ENCODE data around the gene AGBL1.

The AGBL1 gene

DNA sequence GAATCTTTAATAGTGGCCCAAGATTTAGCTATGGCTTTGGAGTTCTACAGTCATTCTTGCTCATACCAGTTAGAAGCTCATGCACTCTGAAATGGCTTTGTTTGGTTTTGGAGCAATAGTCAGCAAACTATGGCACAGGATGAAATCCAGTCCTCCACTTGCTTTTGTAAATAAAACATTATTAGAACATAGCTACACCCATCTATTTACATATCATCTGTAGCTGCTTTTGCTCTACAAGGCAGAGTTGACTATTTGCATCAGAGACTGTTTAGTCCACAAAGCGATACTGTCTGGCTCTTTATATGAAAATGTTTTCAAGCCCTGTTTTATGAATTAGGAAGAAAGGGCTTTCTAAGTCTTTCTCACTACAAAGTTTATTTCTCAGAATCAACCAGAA lies 716.9 kb downstream of the AGBL1 start:
- TF ChIP-seq POLR2AphosphoS5 (IDR thresholded peaks at IDR 0.05; ENCODE audit: low read depth) = no peak
- TF ChIP-seq, protein P1, sequence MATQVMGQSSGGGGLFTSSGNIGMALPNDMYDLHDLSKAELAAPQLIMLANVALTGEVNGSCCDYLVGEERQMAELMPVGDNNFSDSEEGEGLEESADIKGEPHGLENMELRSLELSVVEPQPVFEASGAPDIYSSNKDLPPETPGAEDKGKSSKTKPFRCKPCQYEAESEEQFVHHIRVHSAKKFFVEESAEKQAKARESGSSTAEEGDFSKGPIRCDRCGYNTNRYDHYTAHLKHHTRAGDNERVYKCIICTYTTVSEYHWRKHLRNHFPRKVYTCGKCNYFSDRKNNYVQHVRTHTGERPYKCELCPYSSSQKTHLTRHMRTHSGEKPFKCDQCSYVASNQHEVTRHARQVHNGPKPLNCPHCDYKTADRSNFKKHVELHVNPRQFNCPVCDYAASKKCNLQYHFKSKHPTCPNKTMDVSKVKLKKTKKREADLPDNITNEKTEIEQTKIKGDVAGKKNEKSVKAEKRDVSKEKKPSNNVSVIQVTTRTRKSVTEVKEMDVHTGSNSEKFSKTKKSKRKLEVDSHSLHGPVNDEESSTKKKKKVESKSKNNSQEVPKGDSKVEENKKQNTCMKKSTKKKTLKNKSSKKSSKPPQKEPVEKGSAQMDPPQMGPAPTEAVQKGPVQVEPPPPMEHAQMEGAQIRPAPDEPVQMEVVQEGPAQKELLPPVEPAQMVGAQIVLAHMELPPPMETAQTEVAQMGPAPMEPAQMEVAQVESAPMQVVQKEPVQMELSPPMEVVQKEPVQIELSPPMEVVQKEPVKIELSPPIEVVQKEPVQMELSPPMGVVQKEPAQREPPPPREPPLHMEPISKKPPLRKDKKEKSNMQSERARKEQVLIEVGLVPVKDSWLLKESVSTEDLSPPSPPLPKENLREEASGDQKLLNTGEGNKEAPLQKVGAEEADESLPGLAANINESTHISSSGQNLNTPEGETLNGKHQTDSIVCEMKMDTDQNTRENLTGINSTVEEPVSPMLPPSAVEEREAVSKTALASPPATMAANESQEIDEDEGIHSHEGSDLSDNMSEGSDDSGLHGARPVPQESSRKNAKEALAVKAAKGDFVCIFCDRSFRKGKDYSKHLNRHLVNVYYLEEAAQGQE (IDR thresholded peaks at IDR 0.05; ENCODE audit: insufficient replicate concordance, low read depth) = no peak
- no peak for TF ChIP-seq SPI1 (IDR thresholded peaks at IDR 0.05; ENCODE audit: borderline replicate concordance, low read depth)
- Histone ChIP-seq H3K27ac (replicated peaks) (no peak overlapping the region), H3K27me3 (ENCODE audit: insufficient read depth, poor library complexity, severe bottlenecking) (no peaks in the 10 kb centered on the region), H3K4me3 (replicated peaks; ENCODE audit: insufficient read depth, low read length) (no peak overlapping the region)
- DNase-seq (ENCODE audit: low read depth in 1 of 2, low spot score in 1 of 2) = no peak

DNA sequence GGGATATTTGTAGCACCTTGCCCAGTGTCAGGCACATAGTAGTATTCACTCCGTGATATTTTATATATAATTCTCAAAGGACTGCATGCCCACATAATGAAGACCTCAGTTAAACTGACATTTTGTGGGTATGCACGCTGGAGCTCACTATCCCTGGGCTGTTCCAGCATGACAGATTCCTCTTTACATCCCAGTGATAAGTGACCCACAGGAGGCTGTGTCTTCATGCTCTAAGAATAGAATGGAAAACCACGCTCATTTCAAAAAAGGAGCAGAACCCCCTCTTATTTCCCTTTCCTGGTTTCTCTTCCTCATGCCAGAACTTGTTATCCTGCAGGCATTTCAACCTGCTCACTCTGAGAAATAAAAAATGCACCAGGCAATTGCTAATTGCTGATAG lies 717.5 kb downstream of the AGBL1 start:
- DNase-seq (ENCODE audit: low read depth in 1 of 2, low spot score in 1 of 2) = no peak
- Histone ChIP-seq H3K27me3 (ENCODE audit: insufficient read depth, poor library complexity, severe bottlenecking) (no peaks in the 10 kb centered on the region), H3K27ac (replicated peaks) (no peak overlapping the region), H3K4me3 (replicated peaks; ENCODE audit: insufficient read depth, low read length) (no peak overlapping the region)
- TF ChIP-seq, protein P1 (IDR thresholded peaks at IDR 0.05; ENCODE audit: insufficient replicate concordance, low read depth) = no peak
- TF ChIP-seq SPI1 (IDR thresholded peaks at IDR 0.05; ENCODE audit: borderline replicate concordance, low read depth) = no peak
- TF ChIP-seq GABPA (IDR thresholded peaks at IDR 0.05; ENCODE audit: low read depth) = no peak
- TF ChIP-seq, protein P2, sequence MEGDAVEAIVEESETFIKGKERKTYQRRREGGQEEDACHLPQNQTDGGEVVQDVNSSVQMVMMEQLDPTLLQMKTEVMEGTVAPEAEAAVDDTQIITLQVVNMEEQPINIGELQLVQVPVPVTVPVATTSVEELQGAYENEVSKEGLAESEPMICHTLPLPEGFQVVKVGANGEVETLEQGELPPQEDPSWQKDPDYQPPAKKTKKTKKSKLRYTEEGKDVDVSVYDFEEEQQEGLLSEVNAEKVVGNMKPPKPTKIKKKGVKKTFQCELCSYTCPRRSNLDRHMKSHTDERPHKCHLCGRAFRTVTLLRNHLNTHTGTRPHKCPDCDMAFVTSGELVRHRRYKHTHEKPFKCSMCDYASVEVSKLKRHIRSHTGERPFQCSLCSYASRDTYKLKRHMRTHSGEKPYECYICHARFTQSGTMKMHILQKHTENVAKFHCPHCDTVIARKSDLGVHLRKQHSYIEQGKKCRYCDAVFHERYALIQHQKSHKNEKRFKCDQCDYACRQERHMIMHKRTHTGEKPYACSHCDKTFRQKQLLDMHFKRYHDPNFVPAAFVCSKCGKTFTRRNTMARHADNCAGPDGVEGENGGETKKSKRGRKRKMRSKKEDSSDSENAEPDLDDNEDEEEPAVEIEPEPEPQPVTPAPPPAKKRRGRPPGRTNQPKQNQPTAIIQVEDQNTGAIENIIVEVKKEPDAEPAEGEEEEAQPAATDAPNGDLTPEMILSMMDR (IDR thresholded peaks at IDR 0.05; ENCODE audit: insufficient read depth, low read length) = no peak
- TF ChIP-seq POLR2AphosphoS5 (IDR thresholded peaks at IDR 0.05; ENCODE audit: low read depth) = no peak

DNA sequence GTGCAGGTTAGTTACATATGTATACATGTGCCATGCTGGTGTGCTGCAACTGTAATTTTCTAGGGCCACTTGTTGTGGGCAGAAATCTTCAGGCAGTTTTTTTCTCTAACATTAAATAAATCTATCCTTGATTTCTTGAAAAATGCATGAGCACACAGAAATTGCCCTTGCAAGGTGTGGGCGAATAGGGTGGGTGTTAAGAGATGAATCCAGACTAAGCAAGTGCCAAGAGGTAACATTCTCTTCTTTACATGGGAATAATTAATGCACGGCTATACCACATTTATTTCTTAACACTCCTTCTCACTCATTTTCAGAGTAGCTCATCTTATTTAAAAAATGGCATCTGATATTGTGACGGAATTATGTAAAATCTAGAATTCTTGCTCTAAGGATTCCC lies 719.6 kb downstream of the AGBL1 start:
- Histone ChIP-seq H3K27me3 (ENCODE audit: insufficient read depth, poor library complexity, severe bottlenecking) (no peaks in the 10 kb centered on the region), H3K4me3 (replicated peaks; ENCODE audit: insufficient read depth, low read length) (no peak overlapping the region), H3K27ac (replicated peaks) (no peak overlapping the region)
- no peak for DNase-seq (ENCODE audit: low read depth in 1 of 2, low spot score in 1 of 2)
- TF ChIP-seq GABPA (IDR thresholded peaks at IDR 0.05; ENCODE audit: low read depth) (no peak), SPI1 (IDR thresholded peaks at IDR 0.05; ENCODE audit: borderline replicate concordance, low read depth) (no peak), POLR2AphosphoS5 (IDR thresholded peaks at IDR 0.05; ENCODE audit: low read depth) (no peak)
- TF ChIP-seq, protein P1 (IDR thresholded peaks at IDR 0.05; ENCODE audit: insufficient replicate concordance, low read depth) = no peak
- TF ChIP-seq, protein P2 (IDR thresholded peaks at IDR 0.05; ENCODE audit: insufficient read depth, low read length) = no peak

All from HL-60 (cell line).